HEK293 (cell line): ENCODE results near the gene WWTR1.

Source experiments
- CTCF ChIA-PET: fragments of 350-600 bp; formaldehyde crosslinking; extraction: SDS; loops from one replicate; lab custom pipeline; 2021; ENCODE audit warnings: antibody characterized with exemption; lab: Yijun Ruan, JAX
- POLR2A ChIA-PET: fragments of 300-600 bp; formaldehyde crosslinking; extraction: SDS; loops from one replicate; lab custom pipeline; 2020; ENCODE audit warnings: antibody characterized with exemption, inconsistent platforms; lab: Yijun Ruan, JAX
- H3K27ac ChIP-seq: fragments of 200-500 bp; sonication (Bioruptor generic); 2 replicates; pipeline ENCODE4 v1.5.1; 2014; ENCODE audit warnings: low read depth, low read length, control low read depth, inconsistent platforms; ENCODE audit errors: extremely low read depth
- H3K36me3 ChIP-seq, 2 experiments: fragments of 200-500 bp in 1 of 2; sonication (Bioruptor generic) in 1 of 2; 1 replicate in 1 of 2; 2 replicates in 1 of 2; pipeline ENCODE4 v1.5.1; 2014 to 2017; ENCODE audit warnings: inconsistent platforms in 2 of 2, low read length in 2 of 2; ENCODE audit not compliant: control insufficient read depth in 2 of 2, insufficient read depth in 1 of 2
- H3K4me1 ChIP-seq: fragments of 200-500 bp; sonication (Bioruptor generic); 2 replicates; pipeline ENCODE4 v1.5.1; 2014; ENCODE audit warnings: mild to moderate bottlenecking, low read length, inconsistent platforms; ENCODE audit not compliant: control insufficient read depth, insufficient read depth
- H3K4me3 ChIP-seq: 2 replicates; pipeline ENCODE4 v1.5.1; 2011; ENCODE audit warnings: low read depth, mild to moderate bottlenecking, control low read depth, low read length, moderate library complexity
- H3K9me3 ChIP-seq: fragments of 200-500 bp; sonication (Bioruptor generic); 2 replicates; pipeline ENCODE4 v1.5.1; 2014; ENCODE audit warnings: low read depth, low read length, inconsistent platforms; ENCODE audit not compliant: control insufficient read depth, insufficient read depth
- BCL11B ChIP-seq: fragments of 450-650 bp; formaldehyde crosslinking; IDR thresholded peaks from 2 replicates; pipeline ENCODE4 v1.5.1; 2016; ENCODE audit warnings: low read depth, missing biosample characterization, missing genetic modification characterization
- KLF9 ChIP-seq: fragments of 450-650 bp; formaldehyde crosslinking; IDR thresholded peaks from 2 replicates; pipeline ENCODE4 v1.5.1; 2016; ENCODE audit warnings: missing biosample characterization, missing genetic modification characterization, low read depth
- MZF1 ChIP-seq: fragments of 450-650 bp; formaldehyde crosslinking; IDR thresholded peaks from 2 replicates; pipeline ENCODE4 v1.5.1; 2017; ENCODE audit warnings: missing biosample characterization, missing genetic modification characterization, borderline replicate concordance
- REPIN1 ChIP-seq: fragments of 450-650 bp; formaldehyde crosslinking; IDR thresholded peaks from 2 replicates; pipeline ENCODE4 v1.5.1; 2017; ENCODE audit warnings: missing biosample characterization, missing genetic modification characterization, low read depth
- SETDB1 ChIP-seq: IDR thresholded peaks from one replicate; pipeline ENCODE4 v1.6.1; 2017; ENCODE audit warnings: mild to moderate bottlenecking, low read length, moderate library complexity, mixed read lengths; ENCODE audit not compliant: insufficient read length
- TRIM28 ChIP-seq: IDR thresholded peaks from 2 replicates; pipeline ENCODE4 v1.6.1; 2011; ENCODE audit warnings: low read length, control low read depth, borderline replicate concordance
- ZBTB21 ChIP-seq: fragments of 450-650 bp; formaldehyde crosslinking; IDR thresholded peaks from 2 replicates; pipeline ENCODE4 v1.5.1; 2017; ENCODE audit warnings: missing biosample characterization, missing genetic modification characterization
- ZFP3 ChIP-seq: fragments of 450-650 bp; formaldehyde crosslinking; IDR thresholded peaks from 2 replicates; pipeline ENCODE4 v1.5.1; 2016; ENCODE audit warnings: low read depth, missing biosample characterization, missing genetic modification characterization
- ZFP41 ChIP-seq: fragments of 450-650 bp; formaldehyde crosslinking; IDR thresholded peaks from 2 replicates; pipeline ENCODE4 v1.5.1; 2016; ENCODE audit warnings: missing biosample characterization, missing genetic modification characterization, borderline replicate concordance
- ZNF114 ChIP-seq: fragments of 450-650 bp; formaldehyde crosslinking; IDR thresholded peaks from 2 replicates; pipeline ENCODE4 v1.5.0; 2017; ENCODE audit warnings: missing biosample characterization, missing genetic modification characterization
- ZNF169 ChIP-seq: fragments of 450-650 bp; formaldehyde crosslinking; IDR thresholded peaks from 2 replicates; pipeline ENCODE4 v1.5.1; 2016; ENCODE audit warnings: missing biosample characterization, missing genetic modification characterization
- ZNF2 ChIP-seq: fragments of 450-650 bp; formaldehyde crosslinking; IDR thresholded peaks from 2 replicates; pipeline ENCODE4 v1.5.1; 2016; ENCODE audit warnings: missing biosample characterization, missing genetic modification characterization
- ZNF394 ChIP-seq: fragments of 450-650 bp; formaldehyde crosslinking; IDR thresholded peaks from 2 replicates; pipeline ENCODE4 v1.5.1; 2016; ENCODE audit warnings: missing biosample characterization, missing genetic modification characterization, mild to moderate bottlenecking, moderate library complexity, borderline replicate concordance
- ZNF416 ChIP-seq: fragments of 450-650 bp; formaldehyde crosslinking; IDR thresholded peaks from 2 replicates; pipeline ENCODE4 v1.5.1; 2016; ENCODE audit warnings: missing biosample characterization, missing genetic modification characterization
- ZNF473 ChIP-seq: fragments of 450-650 bp; formaldehyde crosslinking; IDR thresholded peaks from 2 replicates; pipeline ENCODE4 v1.5.1; 2017; ENCODE audit warnings: missing biosample characterization, missing genetic modification characterization
- ZNF558 ChIP-seq: fragments of 450-650 bp; formaldehyde crosslinking; IDR thresholded peaks from 2 replicates; pipeline ENCODE4 v1.5.1; 2016; ENCODE audit warnings: missing biosample characterization, missing genetic modification characterization
- ZNF561 ChIP-seq: fragments of 450-650 bp; IDR thresholded peaks from 2 replicates; pipeline ENCODE4 v1.5.1; 2018; ENCODE audit warnings: missing biosample characterization, missing genetic modification characterization, borderline replicate concordance
- ZNF600 ChIP-seq: fragments of 450-650 bp; formaldehyde crosslinking; IDR thresholded peaks from 2 replicates; pipeline ENCODE4 v1.5.1; 2016; ENCODE audit warnings: missing biosample characterization, missing genetic modification characterization
- ZNF626 ChIP-seq: fragments of 450-650 bp; sonication (Bioruptor Pico); formaldehyde crosslinking; IDR thresholded peaks from 2 replicates; pipeline ENCODE4 v1.5.1; 2018; ENCODE audit warnings: missing biosample characterization, missing genetic modification characterization, inconsistent platforms
- ZNF830 ChIP-seq: fragments of 450-650 bp; IDR thresholded peaks from 2 replicates; pipeline ENCODE4 v1.5.0; 2018; ENCODE audit warnings: missing biosample characterization, missing genetic modification characterization, low read depth, mild to moderate bottlenecking, moderate library complexity
- ZNF837 ChIP-seq: fragments of 450-650 bp; formaldehyde crosslinking; IDR thresholded peaks from 2 replicates; pipeline ENCODE4 v1.5.1; 2016; ENCODE audit warnings: missing biosample characterization, missing genetic modification characterization
- TF ChIP-seq, protein P1 (sequence below): fragments of 450-650 bp; formaldehyde crosslinking; IDR thresholded peaks from 2 replicates; pipeline ENCODE4 v1.5.1; 2016; ENCODE audit warnings: missing biosample characterization, missing genetic modification characterization, low read depth
- TF ChIP-seq, protein P2 (sequence below): fragments of 450-650 bp; formaldehyde crosslinking; IDR thresholded peaks from 2 replicates; pipeline ENCODE4 v1.5.1; 2017; ENCODE audit warnings: missing biosample characterization, missing genetic modification characterization
- TF ChIP-seq, protein P3 (sequence below): fragments of 450-650 bp; formaldehyde crosslinking; IDR thresholded peaks from 2 replicates; pipeline ENCODE4 v1.5.1; 2016; ENCODE audit warnings: missing biosample characterization, missing genetic modification characterization

Gene WWTR1

DNA sequence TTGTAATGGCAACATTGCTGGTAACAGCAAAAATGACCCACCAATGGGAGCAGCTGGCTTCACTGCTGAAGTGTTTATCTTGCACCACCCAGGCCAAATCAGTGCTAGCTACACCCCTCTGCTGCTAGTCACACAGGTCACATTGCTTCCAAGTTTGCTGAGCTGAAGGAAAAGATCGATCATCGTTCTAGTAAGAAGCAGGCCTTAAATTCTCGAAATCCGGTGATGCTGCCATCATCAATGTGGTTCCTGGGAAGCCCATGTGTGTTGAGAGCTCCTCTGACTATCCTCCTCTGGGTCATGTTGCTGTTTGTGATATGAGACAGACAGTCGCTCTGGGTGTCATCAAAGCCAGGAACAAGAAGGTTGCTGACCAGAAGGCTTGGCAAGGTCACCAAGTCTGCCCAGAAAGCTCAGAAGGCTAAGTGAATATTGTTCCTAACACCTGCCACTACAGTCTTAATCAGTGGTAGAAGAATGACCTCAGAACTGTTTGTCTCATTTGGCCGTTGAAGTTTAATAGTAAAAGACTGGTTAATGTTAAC, 162.2 kb downstream of the WWTR1 start:
- Histone ChIP-seq H3K36me3 (no peaks in the 10 kb centered on the region), H3K4me3 (no peak overlapping the region), H3K27ac (no peak overlapping the region), H3K9me3 (no peaks in the 10 kb centered on the region), H3K4me1 (no peaks in the 10 kb centered on the region)
- ChIA-PET CTCF (interaction anchor here (0.9 to 1.0 kb wide), 3 partner anchors 15 to 725 kb away, joined by 3 to 6 read pairs (median 3); no protein-coding TSS in a partner anchor), POLR2A (interaction anchor here (0.5 kb wide), 1 partner anchor 239 kb away, joined by 6 read pairs; no protein-coding TSS in a partner anchor)
- TF ChIP-seq ZNF600 (tag by site-specific recombination) (no peak), ZNF394 (tag by site-specific recombination) (no peak), ZNF837 (tag by site-specific recombination) (no peak), MZF1 (tag by site-specific recombination) (no peak), TRIM28 (no peak), ZNF416 (no peak), ZFP41 (tag by site-specific recombination) (no peak), ZNF2 (tag by site-specific recombination) (no peak), ZFP3 (no peak), ZBTB21 (tag by site-specific recombination) (no peak), ZNF114 (tag by site-specific recombination) (no peak)
- TF ChIP-seq, protein P1, sequence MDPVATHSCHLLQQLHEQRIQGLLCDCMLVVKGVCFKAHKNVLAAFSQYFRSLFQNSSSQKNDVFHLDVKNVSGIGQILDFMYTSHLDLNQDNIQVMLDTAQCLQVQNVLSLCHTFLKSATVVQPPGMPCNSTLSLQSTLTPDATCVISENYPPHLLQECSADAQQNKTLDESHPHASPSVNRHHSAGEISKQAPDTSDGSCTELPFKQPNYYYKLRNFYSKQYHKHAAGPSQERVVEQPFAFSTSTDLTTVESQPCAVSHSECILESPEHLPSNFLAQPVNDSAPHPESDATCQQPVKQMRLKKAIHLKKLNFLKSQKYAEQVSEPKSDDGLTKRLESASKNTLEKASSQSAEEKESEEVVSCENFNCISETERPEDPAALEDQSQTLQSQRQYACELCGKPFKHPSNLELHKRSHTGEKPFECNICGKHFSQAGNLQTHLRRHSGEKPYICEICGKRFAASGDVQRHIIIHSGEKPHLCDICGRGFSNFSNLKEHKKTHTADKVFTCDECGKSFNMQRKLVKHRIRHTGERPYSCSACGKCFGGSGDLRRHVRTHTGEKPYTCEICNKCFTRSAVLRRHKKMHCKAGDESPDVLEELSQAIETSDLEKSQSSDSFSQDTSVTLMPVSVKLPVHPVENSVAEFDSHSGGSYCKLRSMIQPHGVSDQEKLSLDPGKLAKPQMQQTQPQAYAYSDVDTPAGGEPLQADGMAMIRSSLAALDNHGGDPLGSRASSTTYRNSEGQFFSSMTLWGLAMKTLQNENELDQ (tag by site-specific recombination) = no peak

DNA sequence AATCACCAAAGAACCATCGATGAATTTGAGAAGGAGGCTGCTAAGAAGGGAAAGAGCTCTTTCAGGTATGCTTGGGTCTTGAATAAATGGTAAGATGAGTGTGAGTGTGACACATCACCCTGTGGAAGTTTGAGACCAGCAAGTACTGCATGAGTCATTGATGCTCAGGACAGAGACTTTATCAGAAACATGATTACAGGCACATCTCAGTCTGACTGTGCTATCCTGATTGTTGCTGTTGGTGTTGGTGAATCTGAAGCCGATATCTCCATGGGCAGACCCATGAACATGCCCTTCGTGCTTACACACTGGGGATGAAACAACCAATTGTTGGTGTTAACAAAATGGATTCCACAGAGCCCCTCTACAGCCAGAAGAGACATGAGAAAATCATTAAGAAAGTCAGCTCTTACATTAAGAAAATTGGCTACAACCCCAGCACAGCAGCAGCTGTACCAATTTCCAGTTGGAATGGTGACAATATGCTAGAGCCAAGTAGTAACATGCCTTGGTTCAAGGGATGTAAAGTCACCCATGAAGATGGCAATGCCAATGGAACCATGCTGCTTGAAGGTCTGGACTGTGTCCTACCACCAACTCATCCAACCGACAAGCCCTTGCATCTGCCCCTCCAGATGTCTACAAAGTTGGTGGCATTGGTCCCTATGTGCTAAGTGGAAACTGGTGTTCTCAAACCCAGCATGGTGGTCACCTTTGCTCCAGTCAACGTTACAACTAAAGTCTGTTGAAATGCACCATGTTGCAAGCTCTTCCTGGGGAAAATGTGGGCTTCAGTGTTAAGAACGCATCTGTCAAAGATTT, 162.9 kb downstream of the WWTR1 start:
- ChIA-PET CTCF (interaction anchor here (0.6 to 1.0 kb wide), 10 partner anchors 14 to 726 kb away, joined by 3 to 8 read pairs (median 4); no protein-coding TSS in a partner anchor), POLR2A (interaction anchor here (0.5 kb wide), 1 partner anchor 240 kb away, joined by 6 read pairs; no protein-coding TSS in a partner anchor)
- no peak for TF ChIP-seq ZNF561 (tag by site-specific recombination)
- no peak for TF ChIP-seq REPIN1 (tag by site-specific recombination)
- TF ChIP-seq, protein P2, sequence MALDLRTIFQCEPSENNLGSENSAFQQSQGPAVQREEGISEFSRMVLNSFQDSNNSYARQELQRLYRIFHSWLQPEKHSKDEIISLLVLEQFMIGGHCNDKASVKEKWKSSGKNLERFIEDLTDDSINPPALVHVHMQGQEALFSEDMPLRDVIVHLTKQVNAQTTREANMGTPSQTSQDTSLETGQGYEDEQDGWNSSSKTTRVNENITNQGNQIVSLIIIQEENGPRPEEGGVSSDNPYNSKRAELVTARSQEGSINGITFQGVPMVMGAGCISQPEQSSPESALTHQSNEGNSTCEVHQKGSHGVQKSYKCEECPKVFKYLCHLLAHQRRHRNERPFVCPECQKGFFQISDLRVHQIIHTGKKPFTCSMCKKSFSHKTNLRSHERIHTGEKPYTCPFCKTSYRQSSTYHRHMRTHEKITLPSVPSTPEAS = no peak
- no peak for TF ChIP-seq ZNF830 (tag by site-specific recombination)
- no peak for TF ChIP-seq ZNF473
- TF ChIP-seq ZNF626 (tag by site-specific recombination) = no peak
- TF ChIP-seq ZNF416 = no peak
- TF ChIP-seq ZNF558 = no peak
- TF ChIP-seq, protein P3, sequence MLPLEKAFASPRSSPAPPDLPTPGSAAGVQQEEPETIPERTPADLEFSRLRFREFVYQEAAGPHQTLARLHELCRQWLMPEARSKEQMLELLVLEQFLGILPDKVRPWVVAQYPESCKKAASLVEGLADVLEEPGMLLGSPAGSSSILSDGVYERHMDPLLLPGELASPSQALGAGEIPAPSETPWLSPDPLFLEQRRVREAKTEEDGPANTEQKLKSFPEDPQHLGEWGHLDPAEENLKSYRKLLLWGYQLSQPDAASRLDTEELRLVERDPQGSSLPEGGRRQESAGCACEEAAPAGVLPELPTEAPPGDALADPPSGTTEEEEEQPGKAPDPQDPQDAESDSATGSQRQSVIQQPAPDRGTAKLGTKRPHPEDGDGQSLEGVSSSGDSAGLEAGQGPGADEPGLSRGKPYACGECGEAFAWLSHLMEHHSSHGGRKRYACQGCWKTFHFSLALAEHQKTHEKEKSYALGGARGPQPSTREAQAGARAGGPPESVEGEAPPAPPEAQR (tag by site-specific recombination) = no peak
- no peak for TF ChIP-seq ZNF169 (tag by site-specific recombination)
- no peak for TF ChIP-seq KLF9
- TF ChIP-seq BCL11B (tag by site-specific recombination) = no peak
- no peak for TF ChIP-seq SETDB1
- TF ChIP-seq ZNF114 (tag by site-specific recombination) = no peak

More for the DNA sequence above, 162.9 kb downstream of the WWTR1 start:
- no peaks in the 10 kb centered on the region for H3K4me1 ChIP-seq
- no peaks in the 10 kb centered on the region for H3K9me3 ChIP-seq
- no peak overlapping the region for H3K4me3 ChIP-seq
- no peaks in the 10 kb centered on the region for H3K36me3 ChIP-seq
- no peak overlapping the region for H3K27ac ChIP-seq
